ENCODE measurements around the gene KCNJ10. TPM values are rescaled to one million over a fixed set of nuclear protein-coding genes. Genes with fewer than 3 reads are reported as not detected.

The KCNJ10 gene
- total and polyA plus RNA-seq, 2 of the 13 experiments (the other 11 are each of a cell fraction or from before 2014, with no cell fraction given), result 4.4 to 10.3 TPM

- TF ChIP-seq, protein P1, sequence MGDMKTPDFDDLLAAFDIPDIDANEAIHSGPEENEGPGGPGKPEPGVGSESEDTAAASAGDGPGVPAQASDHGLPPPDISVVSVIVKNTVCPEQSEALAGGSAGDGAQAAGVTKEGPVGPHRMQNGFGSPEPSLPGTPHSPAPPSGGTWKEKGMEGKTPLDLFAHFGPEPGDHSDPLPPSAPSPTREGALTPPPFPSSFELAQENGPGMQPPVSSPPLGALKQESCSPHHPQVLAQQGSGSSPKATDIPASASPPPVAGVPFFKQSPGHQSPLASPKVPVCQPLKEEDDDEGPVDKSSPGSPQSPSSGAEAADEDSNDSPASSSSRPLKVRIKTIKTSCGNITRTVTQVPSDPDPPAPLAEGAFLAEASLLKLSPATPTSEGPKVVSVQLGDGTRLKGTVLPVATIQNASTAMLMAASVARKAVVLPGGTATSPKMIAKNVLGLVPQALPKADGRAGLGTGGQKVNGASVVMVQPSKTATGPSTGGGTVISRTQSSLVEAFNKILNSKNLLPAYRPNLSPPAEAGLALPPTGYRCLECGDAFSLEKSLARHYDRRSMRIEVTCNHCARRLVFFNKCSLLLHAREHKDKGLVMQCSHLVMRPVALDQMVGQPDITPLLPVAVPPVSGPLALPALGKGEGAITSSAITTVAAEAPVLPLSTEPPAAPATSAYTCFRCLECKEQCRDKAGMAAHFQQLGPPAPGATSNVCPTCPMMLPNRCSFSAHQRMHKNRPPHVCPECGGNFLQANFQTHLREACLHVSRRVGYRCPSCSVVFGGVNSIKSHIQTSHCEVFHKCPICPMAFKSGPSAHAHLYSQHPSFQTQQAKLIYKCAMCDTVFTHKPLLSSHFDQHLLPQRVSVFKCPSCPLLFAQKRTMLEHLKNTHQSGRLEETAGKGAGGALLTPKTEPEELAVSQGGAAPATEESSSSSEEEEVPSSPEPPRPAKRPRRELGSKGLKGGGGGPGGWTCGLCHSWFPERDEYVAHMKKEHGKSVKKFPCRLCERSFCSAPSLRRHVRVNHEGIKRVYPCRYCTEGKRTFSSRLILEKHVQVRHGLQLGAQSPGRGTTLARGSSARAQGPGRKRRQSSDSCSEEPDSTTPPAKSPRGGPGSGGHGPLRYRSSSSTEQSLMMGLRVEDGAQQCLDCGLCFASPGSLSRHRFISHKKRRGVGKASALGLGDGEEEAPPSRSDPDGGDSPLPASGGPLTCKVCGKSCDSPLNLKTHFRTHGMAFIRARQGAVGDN (CRISPR knock-in tag; IDR thresholded peaks at IDR 0.05), result peak; percentile 14
- 0 out of 2 replicates have a peak, but pooled peaks have one; percentile 22 for TF ChIP-seq ARNT2 (CRISPR knock-in tag; IDR thresholded peaks at IDR 0.05; ENCODE audit: low read depth)
These were observed at the start of gene KCNJ10 (continued) for GRCh38 chr1:160069460-160070231.

- no peak overlapping the region for H3K9ac ChIP-seq (ENCODE audit: insufficient read depth, low read depth, low read length)
- no peak for ATAC-seq
- peak overlapping the region; percentile 9 for H2AFZ ChIP-seq (ENCODE audit: low read length)
- no peak for DNase-seq (ENCODE audit: low spot score)
- FAIRE-seq, result no peak
- no TSS peak for BruUV-seq (replicated peaks)
- no peaks in the 10 kb centered on the region for H3K36me3 ChIP-seq (replicated peaks in 1 of 2; ENCODE audit: control insufficient read depth in 1 of 2, insufficient read depth in 2 of 2, low read length in 2 of 2)
- 54% methylated on average over 3 of the region's 3 CpGs for WGBS (ENCODE audit: low lambda C conversion rate)
- ChIA-PET CTCF (ENCODE audit: low intra/inter-chr PET ratio, low total read pairs) (no interaction called here), POLR2A (no interaction called here)
- intact Hi-C loops (cut with micrococcal nuclease; ENCODE audit: unreplicated experiment), result no loop called here
- H3K27me3 ChIP-seq (ENCODE audit: control insufficient read depth in 1 of 2, insufficient read depth in 2 of 2, low read length in 2 of 2), result no peaks in the 10 kb centered on the region; a peak in 2 of 5 replicates
- H3K4me2 ChIP-seq (ENCODE audit: low read depth, low read length), result no peak overlapping the region
- no peaks in the 10 kb centered on the region for H3K9me3 ChIP-seq (ENCODE audit: low read length)
- no peaks in the 10 kb centered on the region for H4K20me1 ChIP-seq (ENCODE audit: insufficient read depth, low read length)
- no peak overlapping the region for H3K4me3 ChIP-seq (replicated peaks in 1 of 3; ENCODE audit: insufficient read depth in 1 of 3, low read depth in 2 of 3, low read length in 3 of 3)
- in situ Hi-C loops (cut with HindIII; ENCODE audit: extremely low pct_ligation_motif_present, low pct_unique_long_range_greater_than_20kb), result no loop called here
- peaks cover 48% of the 10 kb centered on the region for H3K4me1 ChIP-seq (ENCODE audit: insufficient read depth, low read length)
- H3K79me2 ChIP-seq (ENCODE audit: insufficient read depth, low read length), result no peaks in the 10 kb centered on the region
- no peak overlapping the region for H3K27ac ChIP-seq (ENCODE audit: extremely low read length, insufficient read depth, low read length)
- TF ChIP-seq SMYD3 (CRISPR knock-in tag; IDR thresholded peaks at IDR 0.05) (no peak), NPAS2 (CRISPR knock-in tag; IDR thresholded peaks at IDR 0.05; ENCODE audit: borderline replicate concordance) (no peak), ZNF441 (CRISPR knock-in tag; IDR thresholded peaks at IDR 0.05; ENCODE audit: borderline replicate concordance) (no peak), ZNF281 (CRISPR knock-in tag; IDR thresholded peaks at IDR 0.05; ENCODE audit: borderline replicate concordance) (no peak), NFKBIZ (CRISPR knock-in tag; IDR thresholded peaks at IDR 0.05) (no peak), TEAD3 (CRISPR knock-in tag; optimal IDR thresholded peaks at IDR 0.05; ENCODE audit: borderline replicate concordance) (no peak), ZBTB21 (CRISPR knock-in tag; IDR thresholded peaks at IDR 0.05) (no peak), ZNF33A (CRISPR knock-in tag; IDR thresholded peaks at IDR 0.05; ENCODE audit: borderline replicate concordance) (no peak), ZMYM3 (CRISPR knock-in tag; IDR thresholded peaks at IDR 0.05) (no peak), AGO2 (optimal IDR thresholded peaks at IDR 0.05; ENCODE audit: low read depth, low read length) (no peak), ATAD3A (CRISPR knock-in tag; IDR thresholded peaks at IDR 0.05) (no peak), ZNF432 (CRISPR knock-in tag; IDR thresholded peaks at IDR 0.05; ENCODE audit: borderline replicate concordance) (no peak)
- TF ChIP-seq, protein P2, sequence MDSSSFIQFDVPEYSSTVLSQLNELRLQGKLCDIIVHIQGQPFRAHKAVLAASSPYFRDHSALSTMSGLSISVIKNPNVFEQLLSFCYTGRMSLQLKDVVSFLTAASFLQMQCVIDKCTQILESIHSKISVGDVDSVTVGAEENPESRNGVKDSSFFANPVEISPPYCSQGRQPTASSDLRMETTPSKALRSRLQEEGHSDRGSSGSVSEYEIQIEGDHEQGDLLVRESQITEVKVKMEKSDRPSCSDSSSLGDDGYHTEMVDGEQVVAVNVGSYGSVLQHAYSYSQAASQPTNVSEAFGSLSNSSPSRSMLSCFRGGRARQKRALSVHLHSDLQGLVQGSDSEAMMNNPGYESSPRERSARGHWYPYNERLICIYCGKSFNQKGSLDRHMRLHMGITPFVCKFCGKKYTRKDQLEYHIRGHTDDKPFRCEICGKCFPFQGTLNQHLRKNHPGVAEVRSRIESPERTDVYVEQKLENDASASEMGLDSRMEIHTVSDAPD (CRISPR knock-in tag; IDR thresholded peaks at IDR 0.05), result no peak
These were observed 49.0 kb upstream of the KCNJ10 start for GRCh38 chr1:160118928-160119327.

Measured in HepG2 (cell line).